ENCODE data around the gene PKMYT1.

GRCh38 chr16:2968368-2968737 is 11.9 kb downstream of the PKMYT1 start:
- TF ChIP-seq CTCF (IDR thresholded peaks at IDR 0.05) (no peak), FOSL2 (IDR thresholded peaks at IDR 0.05; ENCODE audit: borderline replicate concordance, low read depth) (no peak)

Measured in SK-N-SH (cell line).